Activated CD8-positive, alpha-beta T cell treated with anti-CD3 and anti-CD28 coated beads, Interleukin-2, amount 10 ng/mL, durations not matched to agents 7 days and 5 days (primary cell): Measurements from ENCODE around the gene CLEC2B. TPM values are rescaled to one million over a fixed set of nuclear protein-coding genes. Genes with fewer than 3 reads are reported as not detected.

Experiments
- ATAC-seq: fragments of 150-1000 bp; cut with Tn5 transposase; one replicate; pipeline ENCODE4 v1.10.0; 2021; ENCODE audit warnings: moderate library complexity
- CTCF ChIA-PET: fragments of 350-600 bp; sonication (Branson Sonifier 250); formaldehyde crosslinking; loops from one replicate; lab custom pipeline; 2021; ENCODE audit warnings: antibody characterized with exemption; lab: Charles Lee
- POLR2A ChIA-PET: fragments of 350-600 bp; sonication (Branson Sonifier 250); formaldehyde crosslinking; loops from one replicate; lab custom pipeline; 2021; ENCODE audit warnings: antibody characterized with exemption; lab: Charles Lee
- DNase-seq: peaks from one replicate; pipeline ENCODE4 v3.0.0-alpha.2; 2020
- H3K27ac Mint-ChIP-seq: one replicate; pipeline ENCODE4 v1.8.0; 2021; ENCODE audit warnings: mild to moderate bottlenecking, mixed read lengths
- H3K27me3 Mint-ChIP-seq: one replicate; pipeline ENCODE4 v1.8.0; 2021; ENCODE audit warnings: low read depth, mixed read lengths
- H3K36me3 Mint-ChIP-seq: one replicate; pipeline ENCODE4 v1.8.0; 2021; ENCODE audit warnings: low read depth, mixed read lengths
- H3K4me1 Mint-ChIP-seq: one replicate; pipeline ENCODE4 v1.8.0; 2021; ENCODE audit warnings: low read depth, mixed read lengths
- H3K4me3 Mint-ChIP-seq: one replicate; pipeline ENCODE4 v1.8.0; 2021; ENCODE audit warnings: mild to moderate bottlenecking, mixed read lengths
- H3K9me3 Mint-ChIP-seq: one replicate; pipeline ENCODE4 v1.8.0; 2022; ENCODE audit warnings: mixed read lengths; ENCODE audit not compliant: insufficient read depth
- total RNA-seq, 2 experiments: library from RNA; stranded (reverse); gene quantifications; one replicate each; pipeline ENCODE4 v1.2.3, GENCODE V29; 2021

CLEC2B gene
- total RNA-seq, 2 experiments from 2014 or later: 55.2 to 58.8 TPM

- Mint-ChIP-seq H3K9me3 (peaks cover 12% of the 10 kb centered on the region), H3K36me3 (peaks cover 8% of the 10 kb centered on the region), H3K27ac (no peak overlapping the region), H3K4me1 (no peaks in the 10 kb centered on the region), H3K4me3 (no peak overlapping the region), H3K27me3 (peaks cover 16% of the 10 kb centered on the region)
- ChIA-PET CTCF (no interaction called here), POLR2A (no interaction called here)
- DNase-seq (no peak), ATAC-seq (no peak)
These were observed 25.7 kb downstream of the CLEC2B start for GRCh38 chr12:9843407-9843806.

- Mint-ChIP-seq H3K27me3 (no peaks in the 10 kb centered on the region), H3K4me1 (no peaks in the 10 kb centered on the region), H3K36me3 (no peaks in the 10 kb centered on the region), H3K4me3 (no peak overlapping the region), H3K27ac (no peak overlapping the region), H3K9me3 (no peaks in the 10 kb centered on the region)
- no peak for ATAC-seq
- ChIA-PET CTCF (interaction anchor here (1.1 kb wide), 1 partner anchor 18 kb away, joined by 3 read pairs; no protein-coding TSS in a partner anchor), POLR2A (no interaction called here)
- no peak for DNase-seq
These were observed 37.4 kb downstream of the CLEC2B start for GRCh38 chr12:9831720-9832119.

GRCh38 chr12:9829982-9830381, 39.2 kb downstream of the CLEC2B start:
- DNase-seq: no peak
- Mint-ChIP-seq H3K4me3 (no peak overlapping the region), H3K27me3 (peaks cover 7% of the 10 kb centered on the region), H3K4me1 (no peaks in the 10 kb centered on the region), H3K36me3 (peaks cover 4% of the 10 kb centered on the region), H3K27ac (no peak overlapping the region), H3K9me3 (no peaks in the 10 kb centered on the region)
- CTCF ChIA-PET: interaction anchor here (0.9 to 2.0 kb wide), 4 partner anchors 14 to 180 kb away, joined by 4 to 9 read pairs (median 4); partner anchors contain the start of gene CLEC12B
- no peak for ATAC-seq
- POLR2A ChIA-PET: no interaction called here

- H3K36me3 Mint-ChIP-seq: peaks cover 4% of the 10 kb centered on the region
- ChIA-PET CTCF (interaction anchor here (1.0 to 2.0 kb wide), 3 partner anchors 14 to 79 kb away, joined by 4 to 9 read pairs (median 4); no protein-coding TSS in a partner anchor), POLR2A (interaction anchor here (0.6 kb wide), 1 partner anchor 9 kb away, joined by 3 read pairs; no protein-coding TSS in a partner anchor)
- no peak for DNase-seq
- no peak overlapping the region for H3K27ac Mint-ChIP-seq
- H3K4me3 Mint-ChIP-seq: no peak overlapping the region
- no peaks in the 10 kb centered on the region for H3K4me1 Mint-ChIP-seq
- H3K27me3 Mint-ChIP-seq: peaks cover 7% of the 10 kb centered on the region
- no peaks in the 10 kb centered on the region for H3K9me3 Mint-ChIP-seq
- ATAC-seq: no peak
These were observed 39.7 kb downstream of the CLEC2B start for GRCh38 chr12:9829483-9829882.

GRCh38 chr12:9827209-9827888, 41.8 kb downstream of the CLEC2B start, which contains the start of gene KLRF1:
Gene KLRF1 (plus strand): TSS chr12:9827481. CDS start chr12:9827545, 64 bp downstream.
- no peak within 1 kb of the TSS for H3K27ac Mint-ChIP-seq
- CTCF ChIA-PET: interaction anchor here (1.4 kb wide), 1 partner anchor 12 kb away, joined by 5 read pairs; no protein-coding TSS in a partner anchor
- POLR2A ChIA-PET: no interaction called here

GRCh38 chr12:9820281-9820930, 48.7 kb downstream of the CLEC2B start:
- H3K9me3 Mint-ChIP-seq: peaks cover 5% of the 10 kb centered on the region
- CTCF ChIA-PET: interaction anchor here (0.9 to 2.0 kb wide), 2 partner anchors 24 to 70 kb away, joined by 3 to 8 read pairs; no protein-coding TSS in a partner anchor
- H3K27ac Mint-ChIP-seq: peak overlapping the region; percentile 16
- H3K36me3 Mint-ChIP-seq: peaks cover 5% of the 10 kb centered on the region
- no peak for DNase-seq
- H3K4me1 Mint-ChIP-seq: peaks cover 14% of the 10 kb centered on the region
- peaks cover 10% of the 10 kb centered on the region for H3K27me3 Mint-ChIP-seq
- H3K4me3 Mint-ChIP-seq: no peak overlapping the region
- POLR2A ChIA-PET: interaction anchor here (0.6 kb wide), 1 partner anchor 9 kb away, joined by 3 read pairs; no protein-coding TSS in a partner anchor
- ATAC-seq: no peak

More at GRCh38 chr12:9827209-9827888, 41.8 kb downstream of the CLEC2B start, which contains the start of gene KLRF1:
- no peaks in the 10 kb centered on the region for H3K4me1 Mint-ChIP-seq
- peaks cover 5% of the 10 kb centered on the region for H3K9me3 Mint-ChIP-seq
- DNase-seq: no peak
- H3K27me3 Mint-ChIP-seq: peaks cover 11% of the 10 kb centered on the region
- ATAC-seq: no peak
- H3K36me3 Mint-ChIP-seq: peaks cover 7% of the 10 kb centered on the region
- no peak within 1 kb of the TSS for H3K4me3 Mint-ChIP-seq

- DNase-seq (peak; percentile 95), ATAC-seq (peak; percentile 98)
- Mint-ChIP-seq H3K36me3 (no peaks in the 10 kb centered on the region), H3K4me1 (peaks cover 44% of the 10 kb centered on the region), H3K9me3 (no peaks in the 10 kb centered on the region), H3K27me3 (peaks cover 4% of the 10 kb centered on the region), H3K4me3 (peak overlapping the region; percentile 86), H3K27ac (peak overlapping the region; percentile 84)
- ChIA-PET CTCF (interaction anchor here (0.6 to 9.7 kb wide), 68 partner anchors 8 to 854 kb away, joined by 3 to 147 read pairs (median 5); partner anchors contain the start of genes CD69, CLEC12B, CLEC1B and CLEC2A), POLR2A (interaction anchor here (0.6 to 2.5 kb wide), 27 partner anchors 12 to 408 kb away, joined by 3 to 14 read pairs (median 3); partner anchors contain the start of genes CD69 and CLEC2B)
These were observed 55.0 kb downstream of the CLEC2B start for GRCh38 chr12:9813821-9814798.

GRCh38 chr12:9811621-9812020, 57.5 kb downstream of the CLEC2B start:
- Mint-ChIP-seq H3K27ac (no peak overlapping the region), H3K36me3 (no peaks in the 10 kb centered on the region), H3K27me3 (peaks cover 2% of the 10 kb centered on the region), H3K4me3 (no peak overlapping the region), H3K4me1 (peaks cover 36% of the 10 kb centered on the region), H3K9me3 (no peaks in the 10 kb centered on the region)
- ATAC-seq (no peak), DNase-seq (no peak)
- CTCF ChIA-PET: interaction anchor here (1.1 to 9.7 kb wide), 5 partner anchors 11 to 129 kb away, joined by 3 to 147 read pairs (median 6); no protein-coding TSS in a partner anchor
- POLR2A ChIA-PET: interaction anchor here (0.9 kb wide), 1 partner anchor 14 kb away, joined by 3 read pairs; no protein-coding TSS in a partner anchor

GRCh38 chr12:9810671-9811070, 58.5 kb downstream of the CLEC2B start:
- ChIA-PET CTCF (interaction anchor here (1.1 to 9.7 kb wide), 6 partner anchors 12 to 68 kb away, joined by 3 to 147 read pairs (median 24); no protein-coding TSS in a partner anchor), POLR2A (no interaction called here)
- DNase-seq: no peak
- H3K27me3 Mint-ChIP-seq: peaks cover 2% of the 10 kb centered on the region
- peak overlapping the region; percentile 27 for H3K27ac Mint-ChIP-seq
- no peak for ATAC-seq
- no peaks in the 10 kb centered on the region for H3K36me3 Mint-ChIP-seq
- no peaks in the 10 kb centered on the region for H3K9me3 Mint-ChIP-seq
- no peak overlapping the region for H3K4me3 Mint-ChIP-seq
- H3K4me1 Mint-ChIP-seq: peaks cover 36% of the 10 kb centered on the region

GRCh38 chr12:9809866-9810265, 59.3 kb downstream of the CLEC2B start:
- H3K36me3 Mint-ChIP-seq: no peaks in the 10 kb centered on the region
- ATAC-seq (no peak), DNase-seq (no peak)
- peaks cover 36% of the 10 kb centered on the region for H3K4me1 Mint-ChIP-seq
- H3K27ac Mint-ChIP-seq: no peak overlapping the region
- POLR2A ChIA-PET: no interaction called here
- H3K9me3 Mint-ChIP-seq: no peaks in the 10 kb centered on the region
- peaks cover 2% of the 10 kb centered on the region for H3K27me3 Mint-ChIP-seq
- no peak overlapping the region for H3K4me3 Mint-ChIP-seq
- CTCF ChIA-PET: interaction anchor here (1.2 to 9.7 kb wide), 3 partner anchors 11 to 62 kb away, joined by 4 to 95 read pairs (median 42); no protein-coding TSS in a partner anchor
